Right renal pelvis (tissue), 4 donors: ENCODE results near the gene RAB38. TPM values are rescaled to one million over a fixed set of nuclear protein-coding genes. Genes with fewer than 3 reads are reported as not detected.

Experiments used
- DNase-seq, 4 donors: peaks; one replicate each; pipeline ENCODE4 v3.0.0-alpha.2; 2013; ENCODE audit warnings: low read depth in 4 of 4, low spot score in 3 of 4, missing footprints in 1 of 4
- polyA plus RNA-seq, 4 donors: library from polyadenylated mRNA; unstranded; fragments of 120-200 nt; gene quantifications; one replicate each; pipeline ENCODE4 v1.2.1, GENCODE V29; 2013; ENCODE audit not compliant: insufficient read length in 4 of 4

Gene RAB38
- polyA plus RNA-seq, 4 donors: 21.0 to 25.1 (median 22.7) TPM

DNA sequence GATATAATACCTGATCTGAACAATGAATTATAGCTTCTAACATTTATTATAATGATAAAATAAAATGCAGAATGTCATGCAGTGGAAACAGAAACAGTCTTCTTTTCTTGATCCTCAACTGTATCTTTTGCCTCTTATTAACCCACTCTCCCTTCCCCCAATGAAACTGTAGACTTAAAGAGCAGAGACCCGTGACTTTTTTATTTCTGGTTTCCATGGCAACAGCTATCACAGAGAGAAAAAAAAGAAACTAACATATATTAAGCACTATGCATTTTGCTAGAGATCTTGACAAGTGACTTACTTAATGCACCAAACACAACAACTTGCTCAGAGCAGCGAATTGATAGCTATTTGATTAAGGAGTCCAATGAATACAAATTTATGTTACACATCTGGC is 69.3 kb downstream of the RAB38 start:
- peak in 1 of 4 donors; percentile 24 for DNase-seq

DNA sequence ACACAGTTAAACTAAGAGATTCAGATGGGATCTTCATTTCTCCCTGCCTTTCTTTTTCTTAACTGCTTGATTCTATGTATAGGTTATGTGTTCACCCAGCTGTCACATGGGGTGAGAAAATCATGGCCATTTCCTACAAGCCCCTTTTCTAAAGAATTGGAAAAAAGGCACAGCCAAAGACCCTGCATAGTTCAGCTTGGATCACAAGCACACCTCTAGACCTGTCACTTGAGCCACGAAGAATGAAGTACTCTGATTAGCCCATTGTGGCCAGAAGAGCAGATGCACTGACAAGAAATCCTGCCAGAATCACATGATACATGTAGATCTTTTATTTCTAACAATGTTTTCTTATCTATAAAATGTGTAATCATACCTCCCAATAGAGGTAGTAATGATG is 69.7 kb downstream of the RAB38 start:
- no peak for DNase-seq

GRCh38 chr11:88104408-88104807 is 70.8 kb downstream of the RAB38 start:
- DNase-seq: no peak

DNA sequence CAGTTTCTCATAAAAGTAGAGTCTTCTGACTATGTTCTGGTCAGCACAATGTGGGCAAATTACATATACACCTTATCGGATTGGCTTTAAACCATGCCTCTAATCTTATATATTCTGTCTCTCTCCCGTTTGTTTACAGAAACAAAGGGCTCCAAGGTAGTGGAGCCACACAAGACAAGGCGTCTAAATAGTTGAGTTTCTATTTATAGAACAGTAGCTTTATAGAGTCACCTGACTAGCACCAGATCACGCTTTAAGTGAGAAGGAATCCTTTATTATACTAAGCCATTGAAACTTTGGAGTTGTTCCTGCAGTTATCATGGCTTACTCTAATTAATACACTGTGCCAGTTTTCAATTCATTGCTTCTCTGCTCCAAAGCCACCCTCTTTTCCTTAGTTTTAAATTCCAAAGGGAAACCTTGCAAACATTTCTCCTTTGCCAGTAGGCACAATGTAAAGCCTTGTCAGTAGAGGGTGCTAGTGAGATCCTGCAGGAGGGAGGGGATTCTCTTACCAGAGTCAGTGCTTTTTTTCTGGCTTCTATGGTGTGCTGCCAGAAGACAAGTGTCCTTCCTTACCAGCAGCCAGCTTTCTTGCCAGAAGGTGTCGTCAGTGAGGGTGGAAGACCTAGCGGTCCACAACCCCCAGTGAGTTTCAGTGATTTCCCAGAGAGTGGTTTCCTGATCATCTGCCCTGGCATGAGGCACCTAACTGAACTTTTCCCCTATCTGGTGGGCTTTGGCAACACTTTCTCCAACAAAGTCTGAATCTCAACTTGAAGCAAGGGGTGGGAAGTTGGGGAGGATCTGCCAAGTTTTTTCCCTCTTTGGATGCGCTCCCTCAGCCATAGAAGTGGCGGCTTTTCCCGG is 71.7 kb downstream of the RAB38 start:
- no peak for DNase-seq

GRCh38 chr11:88102598-88102934 is 72.7 kb downstream of the RAB38 start:
- DNase-seq: no peak

GRCh38 chr11:88101881-88102597 is 73.2 kb downstream of the RAB38 start:
- DNase-seq: no peak

GRCh38 chr11:88100151-88100550 is 75.1 kb downstream of the RAB38 start:
- DNase-seq: no peak

DNA sequence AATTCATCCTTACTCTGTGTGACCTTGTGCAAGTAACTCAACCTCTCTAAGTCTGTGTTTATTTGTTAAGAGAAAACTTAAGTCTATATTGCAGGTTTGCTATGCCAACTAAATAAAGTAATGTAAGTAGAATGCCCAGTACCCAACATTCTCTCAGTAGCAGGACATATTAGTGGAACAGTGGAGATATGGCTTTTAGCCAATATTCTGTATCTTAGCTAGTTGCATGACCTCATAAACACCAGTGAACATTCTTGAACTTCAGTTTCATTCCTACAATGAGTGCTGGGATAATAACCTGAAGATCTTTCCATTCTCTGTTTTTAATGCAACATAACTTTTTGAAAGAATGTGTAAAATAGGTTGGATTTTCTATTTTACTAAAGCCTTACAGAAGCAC is 77.0 kb downstream of the RAB38 start:
- no peak for DNase-seq

GRCh38 chr11:88089134-88089533 is 86.1 kb downstream of the RAB38 start:
- no peak for DNase-seq

- no peak for DNase-seq
Measured at GRCh38 chr11:88087337-88087736, 87.9 kb downstream of the RAB38 start.

- DNase-seq: no peak
Measured at GRCh38 chr11:88086297-88086696, 88.9 kb downstream of the RAB38 start.

- no peak for DNase-seq
Measured at GRCh38 chr11:88070437-88070836, 104.8 kb downstream of the RAB38 start.

- DNase-seq: no peak
Measured at GRCh38 chr11:88068848-88069554, 106.2 kb downstream of the RAB38 start.

DNA sequence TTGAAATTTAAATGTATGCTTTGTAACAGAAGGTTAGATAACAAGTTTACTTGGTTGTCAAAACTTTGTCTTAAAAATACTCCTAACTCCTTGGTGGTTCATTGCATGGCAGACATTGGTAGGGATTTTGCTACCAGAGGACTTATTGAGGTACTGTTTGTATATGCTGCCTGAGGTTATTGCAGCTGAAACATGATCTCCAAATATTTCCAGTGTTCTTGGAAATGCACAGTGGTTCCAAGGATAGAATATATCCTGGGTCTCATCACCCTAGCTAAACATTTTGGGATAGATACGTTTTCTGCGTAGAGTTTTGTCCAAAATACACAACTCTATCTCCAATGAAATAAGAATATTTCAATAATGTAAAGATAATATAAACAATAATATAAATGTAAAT is 109.2 kb downstream of the RAB38 start:
- no peak for DNase-seq

DNA sequence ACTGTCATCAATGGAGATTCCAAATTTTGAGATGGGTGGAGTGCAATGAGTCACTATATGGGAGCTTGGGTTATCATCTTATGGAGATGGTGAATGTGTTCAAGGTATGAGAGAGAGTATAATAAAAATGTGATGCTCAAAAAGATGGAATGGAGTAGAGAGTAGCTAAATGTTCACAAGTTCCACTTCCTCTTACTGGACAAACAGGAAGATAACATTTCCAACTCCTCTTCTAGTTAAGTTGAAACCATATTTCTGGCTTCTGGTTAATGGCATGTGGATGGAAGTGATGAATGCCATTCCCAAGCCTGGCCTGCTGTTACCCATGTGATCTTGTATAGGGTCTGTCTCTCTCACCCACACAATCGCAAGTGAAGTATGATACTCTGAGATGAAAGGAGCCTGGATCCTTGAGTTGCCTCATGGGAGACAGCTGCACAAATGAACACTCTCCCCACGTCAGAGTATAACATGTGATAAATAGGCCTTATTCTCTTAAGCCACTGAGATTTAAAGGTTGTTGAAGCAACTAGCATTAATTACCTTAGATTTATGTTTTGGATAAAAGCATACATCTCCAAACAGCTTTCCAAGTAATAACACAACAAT is 111.0 kb downstream of the RAB38 start:
- no peak for DNase-seq

Other genes starting within 250 kb of the RAB38 start
- 100 to 1,000 TPM; 242 to 331 (median 274) TPM for gene CTSC, start 162.3 kb upstream of the RAB38 start, polyA plus RNA-seq